ENCODE measurements around the gene ZNF17.

- TF ChIP-seq CTCF (IDR thresholded peaks at IDR 0.05 in 4 of 5, conservative IDR thresholded peaks at IDR 0.05 in 1 of 5) (no peak), POLR2A (IDR thresholded peaks at IDR 0.05) (no peak)
Observed at GRCh38 chr19:57443121-57443696, 32.2 kb downstream of the ZNF17 start.
